ENCODE measurements around the gene LYSMD2. TPM values are rescaled to one million over a fixed set of nuclear protein-coding genes. Genes with fewer than 3 reads are reported as not detected.

Gene LYSMD2
- total RNA-seq, 6 experiments from 2014 or later, result 10.0 to 16.5 (median 12.7) TPM

- no peak for DNase-seq
- no peaks in the 10 kb centered on the region for H3K27me3 Mint-ChIP-seq (ENCODE audit: insufficient read depth)
- TF ChIP-seq, protein P1, sequence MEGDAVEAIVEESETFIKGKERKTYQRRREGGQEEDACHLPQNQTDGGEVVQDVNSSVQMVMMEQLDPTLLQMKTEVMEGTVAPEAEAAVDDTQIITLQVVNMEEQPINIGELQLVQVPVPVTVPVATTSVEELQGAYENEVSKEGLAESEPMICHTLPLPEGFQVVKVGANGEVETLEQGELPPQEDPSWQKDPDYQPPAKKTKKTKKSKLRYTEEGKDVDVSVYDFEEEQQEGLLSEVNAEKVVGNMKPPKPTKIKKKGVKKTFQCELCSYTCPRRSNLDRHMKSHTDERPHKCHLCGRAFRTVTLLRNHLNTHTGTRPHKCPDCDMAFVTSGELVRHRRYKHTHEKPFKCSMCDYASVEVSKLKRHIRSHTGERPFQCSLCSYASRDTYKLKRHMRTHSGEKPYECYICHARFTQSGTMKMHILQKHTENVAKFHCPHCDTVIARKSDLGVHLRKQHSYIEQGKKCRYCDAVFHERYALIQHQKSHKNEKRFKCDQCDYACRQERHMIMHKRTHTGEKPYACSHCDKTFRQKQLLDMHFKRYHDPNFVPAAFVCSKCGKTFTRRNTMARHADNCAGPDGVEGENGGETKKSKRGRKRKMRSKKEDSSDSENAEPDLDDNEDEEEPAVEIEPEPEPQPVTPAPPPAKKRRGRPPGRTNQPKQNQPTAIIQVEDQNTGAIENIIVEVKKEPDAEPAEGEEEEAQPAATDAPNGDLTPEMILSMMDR (IDR thresholded peaks at IDR 0.05), result no peak
- H3K4me1 Mint-ChIP-seq (ENCODE audit: low read depth), result peaks cover 16% of the 10 kb centered on the region
- peaks cover 12% of the 10 kb centered on the region for H3K36me3 Mint-ChIP-seq (ENCODE audit: low read depth)
- no peaks in the 10 kb centered on the region for H3K9me3 Mint-ChIP-seq
- no peak overlapping the region for H3K4me3 Mint-ChIP-seq
- no peak overlapping the region for H3K27ac Mint-ChIP-seq
Observed at GRCh38 chr15:51718746-51719145, 18.7 kb downstream of the LYSMD2 start.

DNA sequence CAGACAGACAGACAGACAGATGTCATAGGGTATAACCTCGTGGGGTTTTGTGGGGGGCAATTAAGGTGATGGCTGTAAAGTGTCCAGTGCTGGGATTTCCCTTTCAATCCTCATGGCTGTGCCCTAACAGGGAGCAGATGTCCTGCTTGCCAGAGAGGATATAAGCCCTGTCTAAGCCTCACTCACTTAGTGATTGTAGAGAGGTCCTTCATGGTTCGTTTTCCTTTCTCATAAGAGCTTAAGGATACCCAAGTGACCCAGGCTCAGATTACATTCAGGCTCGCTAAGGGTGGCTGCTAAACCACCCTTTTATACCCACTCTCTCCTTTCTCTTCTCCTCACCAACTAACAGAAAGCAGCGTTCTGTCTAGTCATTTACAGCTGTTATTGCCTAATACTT, 19.2 kb downstream of the LYSMD2 start:
- H3K27me3 Mint-ChIP-seq (ENCODE audit: insufficient read depth), result no peaks in the 10 kb centered on the region
- H3K4me1 Mint-ChIP-seq (ENCODE audit: low read depth), result peaks cover 16% of the 10 kb centered on the region
- DNase-seq, result no peak
- no peaks in the 10 kb centered on the region for H3K9me3 Mint-ChIP-seq
- H3K4me3 Mint-ChIP-seq, result no peak overlapping the region
- peaks cover 12% of the 10 kb centered on the region for H3K36me3 Mint-ChIP-seq (ENCODE audit: low read depth)
- no peak overlapping the region for H3K27ac Mint-ChIP-seq
- TF ChIP-seq, protein P1 (IDR thresholded peaks at IDR 0.05), result no peak

- Mint-ChIP-seq H3K4me1 (ENCODE audit: low read depth) (no peaks in the 10 kb centered on the region), H3K36me3 (ENCODE audit: low read depth) (no peaks in the 10 kb centered on the region), H3K27me3 (ENCODE audit: insufficient read depth) (no peaks in the 10 kb centered on the region), H3K4me3 (no peak overlapping the region), H3K27ac (no peak overlapping the region), H3K9me3 (no peaks in the 10 kb centered on the region)
- TF ChIP-seq, protein P1 (IDR thresholded peaks at IDR 0.05), result no peak
- no peak for DNase-seq
Observed at GRCh38 chr15:51714911-51715310, 22.5 kb downstream of the LYSMD2 start.

- TF ChIP-seq, protein P1 (IDR thresholded peaks at IDR 0.05), result no peak
- no peaks in the 10 kb centered on the region for H3K4me1 Mint-ChIP-seq (ENCODE audit: low read depth)
- no peaks in the 10 kb centered on the region for H3K27me3 Mint-ChIP-seq (ENCODE audit: insufficient read depth)
- H3K27ac Mint-ChIP-seq, result no peak overlapping the region
- no peaks in the 10 kb centered on the region for H3K9me3 Mint-ChIP-seq
- DNase-seq, result no peak
- H3K4me3 Mint-ChIP-seq, result no peak overlapping the region
- no peaks in the 10 kb centered on the region for H3K36me3 Mint-ChIP-seq (ENCODE audit: low read depth)
Observed at GRCh38 chr15:51714162-51714561, 23.3 kb downstream of the LYSMD2 start.

DNA sequence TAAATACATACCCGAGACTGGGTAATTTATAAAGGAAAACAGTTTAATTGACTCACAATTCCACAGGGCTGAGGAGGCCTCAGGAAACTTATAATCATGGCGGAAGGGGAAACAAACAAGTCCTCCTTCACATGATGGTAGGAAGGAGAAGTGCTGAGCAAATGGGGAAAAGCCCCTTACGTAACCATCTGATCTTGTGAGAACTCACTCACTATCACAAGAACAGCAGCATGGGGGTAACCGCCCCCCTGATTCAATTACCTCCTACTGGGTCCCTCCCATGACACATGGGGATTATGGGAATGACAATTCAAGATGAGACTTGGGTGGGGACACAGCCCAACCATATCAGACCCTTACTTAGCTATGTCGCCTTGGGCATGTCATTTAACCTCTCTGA, 28.4 kb downstream of the LYSMD2 start:
- no peak overlapping the region for H3K27ac Mint-ChIP-seq
- peaks cover 5% of the 10 kb centered on the region; the same call in 1 of the 2 replicates for H3K27me3 Mint-ChIP-seq (ENCODE audit: insufficient read depth)
- no peaks in the 10 kb centered on the region for H3K9me3 Mint-ChIP-seq
- H3K36me3 Mint-ChIP-seq (ENCODE audit: low read depth), result no peaks in the 10 kb centered on the region
- TF ChIP-seq, protein P1 (IDR thresholded peaks at IDR 0.05), result no peak
- no peak overlapping the region for H3K4me3 Mint-ChIP-seq
- H3K4me1 Mint-ChIP-seq (ENCODE audit: low read depth), result no peaks in the 10 kb centered on the region
- no peak for DNase-seq

- H3K4me3 Mint-ChIP-seq, result no peak overlapping the region
- no peaks in the 10 kb centered on the region for H3K4me1 Mint-ChIP-seq (ENCODE audit: low read depth)
- TF ChIP-seq, protein P1 (IDR thresholded peaks at IDR 0.05), result no peak
- no peaks in the 10 kb centered on the region for H3K9me3 Mint-ChIP-seq
- H3K27ac Mint-ChIP-seq, result no peak overlapping the region
- DNase-seq, result no peak
- no peaks in the 10 kb centered on the region for H3K36me3 Mint-ChIP-seq (ENCODE audit: low read depth)
- H3K27me3 Mint-ChIP-seq (ENCODE audit: insufficient read depth), result peaks cover 5% of the 10 kb centered on the region; the same call in 1 of the 2 replicates
Observed at GRCh38 chr15:51708013-51708412, 29.4 kb downstream of the LYSMD2 start.
